Measurements from ENCODE around the gene ARL3.
A peak's percentile ranks its signal among the peaks of the same experiment; 100 is the strongest.
"Not testable (repeated sequence)": the region's sequence is repeated elsewhere in the genome, so short reads cannot be mapped to it uniquely, and the experiment has no call there.

Gene ARL3

DNA sequence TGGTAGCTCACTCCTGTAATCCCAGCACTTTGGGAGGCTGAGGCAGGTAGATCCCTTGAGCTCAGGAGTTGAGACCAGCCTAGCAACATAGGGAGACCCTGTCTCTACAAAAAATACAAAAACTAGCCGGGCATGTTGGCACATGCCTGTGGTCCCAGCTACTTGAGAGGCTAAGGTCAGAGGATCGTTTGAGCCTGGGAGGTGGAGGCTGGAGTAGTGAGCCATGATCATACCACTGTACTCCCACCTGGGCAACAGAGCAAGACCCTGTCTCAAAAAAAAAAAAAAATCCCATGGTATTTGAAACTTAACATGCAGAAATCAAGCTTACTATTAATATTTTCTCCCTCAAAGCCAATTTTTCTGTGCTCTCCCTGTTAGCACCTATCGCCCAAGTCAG, 6.1 kb upstream of the ARL3 start:
- peak overlapping the region; percentile 51 for H4K12ac ChIP-seq (ENCODE audit: low read depth, low read length)
- H3K23ac ChIP-seq (ENCODE audit: low read length) = no peak overlapping the region
- H3K4me2 ChIP-seq (ENCODE audit: low read length) = no peak overlapping the region
- DNase-seq = no peak
- peaks cover 7% of the 10 kb centered on the region for H3K79me1 ChIP-seq (ENCODE audit: low read length)
- H3K4me3 ChIP-seq (ENCODE audit: low read depth, low read length) = no peak overlapping the region
- H2AFZ ChIP-seq (ENCODE audit: insufficient read depth, low read length, poor library complexity) = no peak overlapping the region
- H2BK120ac ChIP-seq (ENCODE audit: insufficient read depth, low read length, poor library complexity) = no peak overlapping the region
- H4K8ac ChIP-seq (ENCODE audit: low read depth, low read length) = no peak overlapping the region
- no peak overlapping the region for H2AK5ac ChIP-seq (ENCODE audit: low read length)
- H3K18ac ChIP-seq (ENCODE audit: low read length) = peak overlapping the region; percentile 21
- H2BK12ac ChIP-seq (ENCODE audit: low read length) = peak overlapping the region; percentile 43
- no peak overlapping the region for H2BK5ac ChIP-seq (ENCODE audit: low read depth, low read length, poor library complexity)
- no peak overlapping the region for H3K4ac ChIP-seq (ENCODE audit: low read depth, low read length)
- H3K27me3 ChIP-seq (ENCODE audit: insufficient read depth, low read length) = no peaks in the 10 kb centered on the region
- H4K91ac ChIP-seq (ENCODE audit: low read depth, low read length) = peak overlapping the region; percentile 35
- H3K4me1 ChIP-seq (ENCODE audit: control insufficient read depth in 1 of 2, insufficient read depth in 2 of 2, low read length in 2 of 2) = peaks cover 15 to 20% of the 10 kb centered on the region in 2 experiments
- H3K27ac ChIP-seq (ENCODE audit: low read depth, low read length) = no peak overlapping the region
- H3K9ac ChIP-seq (ENCODE audit: low read length) = no peak overlapping the region
- no peaks in the 10 kb centered on the region for H3K36me3 ChIP-seq (ENCODE audit: control insufficient read depth in 1 of 2, insufficient read depth in 2 of 2, low read length in 2 of 2)
- H3K14ac ChIP-seq (ENCODE audit: low read length) = peak overlapping the region; percentile 30
- H3K79me2 ChIP-seq (ENCODE audit: control insufficient read depth, insufficient read depth, low read length, poor library complexity) = no peaks in the 10 kb centered on the region
- WGBS (ENCODE audit: extremely low coverage, insufficient coverage, insufficient read length) = no CpG with 5 or more reads among the region's 3 CpGs
- H3K9me3 ChIP-seq (ENCODE audit: insufficient read depth, low read depth, low read length) = no peaks in the 10 kb centered on the region

DNA sequence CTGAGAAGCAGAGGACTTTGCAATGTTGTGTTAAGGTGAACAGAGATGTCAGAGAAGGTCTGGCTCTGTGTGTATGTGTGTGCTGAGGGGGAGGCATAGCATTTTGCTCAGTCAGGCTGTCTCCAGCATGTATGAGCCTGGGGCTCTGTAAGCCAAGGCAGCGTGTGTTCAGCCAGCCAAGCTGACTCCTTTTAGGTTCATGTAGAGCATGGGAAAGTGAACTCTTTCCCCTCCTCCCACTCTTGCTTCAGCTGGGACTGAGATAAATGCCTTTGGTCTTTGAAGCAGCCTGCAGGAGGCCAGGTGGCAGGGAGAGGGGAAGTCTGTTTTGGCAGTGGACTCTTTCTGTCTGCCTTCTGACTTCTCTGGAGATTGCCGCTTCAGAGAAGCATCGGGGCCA, 4.0 kb upstream of the ARL3 start:
- no peak overlapping the region for H3K9ac ChIP-seq (ENCODE audit: low read length)
- H3K79me1 ChIP-seq (ENCODE audit: low read length) = peaks cover 17% of the 10 kb centered on the region
- H3K27me3 ChIP-seq (ENCODE audit: insufficient read depth, low read length) = no peaks in the 10 kb centered on the region
- peak overlapping the region; percentile 61 for H3K14ac ChIP-seq (ENCODE audit: low read length)
- H3K4me3 ChIP-seq (ENCODE audit: low read depth, low read length) = no peak overlapping the region
- no peak overlapping the region for H2BK5ac ChIP-seq (ENCODE audit: low read depth, low read length, poor library complexity)
- no peaks in the 10 kb centered on the region for H3K9me3 ChIP-seq (ENCODE audit: insufficient read depth, low read depth, low read length)
- DNase-seq = peak in 1 of 2 donors; percentile 46
- H2BK120ac ChIP-seq (ENCODE audit: insufficient read depth, low read length, poor library complexity) = peak overlapping the region; percentile 96
- H2BK12ac ChIP-seq (ENCODE audit: low read length) = peak overlapping the region; percentile 33
- peak overlapping the region; percentile 69 for H3K27ac ChIP-seq (ENCODE audit: low read depth, low read length)
- H3K36me3 ChIP-seq (ENCODE audit: control insufficient read depth in 1 of 2, insufficient read depth in 2 of 2, low read length in 2 of 2) = no peaks in the 10 kb centered on the region
- H2AFZ ChIP-seq (ENCODE audit: insufficient read depth, low read length, poor library complexity) = no peak overlapping the region
- peaks cover 15 to 23% of the 10 kb centered on the region in 2 experiments for H3K4me1 ChIP-seq (ENCODE audit: control insufficient read depth in 1 of 2, insufficient read depth in 2 of 2, low read length in 2 of 2)
- H4K12ac ChIP-seq (ENCODE audit: low read depth, low read length) = no peak overlapping the region
- H4K8ac ChIP-seq (ENCODE audit: low read depth, low read length) = no peak overlapping the region
- H2AK5ac ChIP-seq (ENCODE audit: low read length) = no peak overlapping the region
- no peak overlapping the region for H3K4ac ChIP-seq (ENCODE audit: low read depth, low read length)
- H3K18ac ChIP-seq (ENCODE audit: low read length) = no peak overlapping the region
- peak overlapping the region; percentile 66 for H4K91ac ChIP-seq (ENCODE audit: low read depth, low read length)
- no CpG with 5 or more reads among the region's 3 CpGs for WGBS (ENCODE audit: extremely low coverage, insufficient coverage, insufficient read length)
- H3K4me2 ChIP-seq (ENCODE audit: low read length) = peak overlapping the region; percentile 20
- H3K79me2 ChIP-seq (ENCODE audit: control insufficient read depth, insufficient read depth, low read length, poor library complexity) = peaks cover 6% of the 10 kb centered on the region
- H3K23ac ChIP-seq (ENCODE audit: low read length) = no peak overlapping the region

DNA sequence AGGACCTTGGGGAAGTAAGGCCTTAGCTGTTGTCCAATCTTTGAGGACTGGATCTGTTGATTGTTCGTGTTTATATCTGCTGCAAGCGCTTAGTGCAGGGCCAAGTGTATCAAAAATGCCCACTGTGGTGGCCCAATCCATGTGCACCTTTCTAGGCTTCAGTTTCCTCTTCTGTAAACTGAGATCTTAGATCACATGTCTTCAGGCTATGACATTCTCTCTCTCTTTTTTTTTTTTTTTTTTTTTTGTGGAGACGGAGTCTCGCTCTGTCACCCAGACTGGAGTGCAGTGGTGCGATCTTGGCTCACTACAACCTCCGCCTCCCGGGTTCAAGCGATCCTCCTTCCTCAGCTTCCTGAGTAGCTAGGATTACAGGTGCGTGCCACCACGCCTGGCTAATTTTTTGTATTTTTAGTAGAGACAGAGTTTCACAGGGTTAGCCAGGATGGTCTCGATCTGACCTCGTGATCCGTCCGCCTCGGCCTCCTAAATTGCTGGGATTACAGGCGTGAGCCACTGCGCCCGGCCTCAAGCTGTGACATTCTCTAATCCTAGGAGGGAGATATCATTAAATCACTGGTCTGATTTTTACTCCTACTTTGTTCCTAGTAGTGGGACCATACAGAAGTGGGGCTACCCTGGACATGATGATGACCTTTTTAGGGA, 2.8 kb upstream of the ARL3 start:
- not testable (repeated sequence) for H3K36me3 ChIP-seq (ENCODE audit: control insufficient read depth in 1 of 2, insufficient read depth in 2 of 2, low read length in 2 of 2); H3K9me3 ChIP-seq (ENCODE audit: insufficient read depth, low read depth, low read length); H3K79me2 ChIP-seq (ENCODE audit: control insufficient read depth, insufficient read depth, low read length, poor library complexity); H2BK120ac ChIP-seq (ENCODE audit: insufficient read depth, low read length, poor library complexity); H2BK12ac ChIP-seq (ENCODE audit: low read length); H3K9ac ChIP-seq (ENCODE audit: low read length); H4K8ac ChIP-seq (ENCODE audit: low read depth, low read length); H2AK5ac ChIP-seq (ENCODE audit: low read length); DNase-seq; H2AFZ ChIP-seq (ENCODE audit: insufficient read depth, low read length, poor library complexity); H4K12ac ChIP-seq (ENCODE audit: low read depth, low read length); H3K27me3 ChIP-seq (ENCODE audit: insufficient read depth, low read length); H3K18ac ChIP-seq (ENCODE audit: low read length); H3K4me2 ChIP-seq (ENCODE audit: low read length); H3K4me3 ChIP-seq (ENCODE audit: low read depth, low read length); H3K23ac ChIP-seq (ENCODE audit: low read length); H3K14ac ChIP-seq (ENCODE audit: low read length); H3K4ac ChIP-seq (ENCODE audit: low read depth, low read length)
- Histone ChIP-seq H3K27ac (ENCODE audit: low read depth, low read length) (peak overlapping the region; percentile 69), H4K91ac (ENCODE audit: low read depth, low read length) (peak overlapping the region; percentile 1), H3K79me1 (ENCODE audit: low read length) (peaks cover 17% of the 10 kb centered on the region), H3K4me1 (ENCODE audit: control insufficient read depth in 1 of 2, insufficient read depth in 2 of 2, low read length in 2 of 2) (peaks cover 15 to 21% of the 10 kb centered on the region in 2 experiments), H2BK5ac (ENCODE audit: low read depth, low read length, poor library complexity) (peak overlapping the region; percentile 43)
- WGBS (ENCODE audit: extremely low coverage, insufficient coverage, insufficient read length) = no CpG with 5 or more reads among the region's 18 CpGs

DNA sequence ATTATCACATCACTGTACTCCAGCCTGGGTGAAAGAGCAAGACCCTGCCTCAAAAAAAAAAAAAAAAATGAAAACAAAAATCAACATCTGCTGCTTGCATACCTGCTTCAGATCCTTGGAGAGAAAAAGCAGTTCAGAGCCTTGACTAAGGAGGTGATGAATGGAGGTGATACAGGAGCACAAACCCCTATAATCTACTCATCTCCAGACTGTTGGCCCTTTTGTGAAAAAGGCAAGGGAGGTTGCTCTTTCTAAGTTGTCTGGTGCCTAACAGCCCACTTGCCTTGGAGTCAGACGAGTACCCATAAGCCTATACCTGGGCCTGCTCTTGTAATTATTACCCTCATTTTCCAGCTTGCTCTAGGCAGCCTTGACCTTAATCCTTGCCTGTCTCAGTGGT, 1.7 kb upstream of the ARL3 start:
- Histone ChIP-seq H3K79me2 (ENCODE audit: control insufficient read depth, insufficient read depth, low read length, poor library complexity) (peaks cover 6% of the 10 kb centered on the region), H2AFZ (ENCODE audit: insufficient read depth, low read length, poor library complexity) (no peak overlapping the region), H4K91ac (ENCODE audit: low read depth, low read length) (no peak overlapping the region), H3K36me3 (ENCODE audit: control insufficient read depth in 1 of 2, insufficient read depth in 2 of 2, low read length in 2 of 2) (no peaks in the 10 kb centered on the region), H4K8ac (ENCODE audit: low read depth, low read length) (peak overlapping the region; percentile 16), H3K27me3 (ENCODE audit: insufficient read depth, low read length) (no peaks in the 10 kb centered on the region), H2BK5ac (ENCODE audit: low read depth, low read length, poor library complexity) (peak overlapping the region; percentile 20), H3K18ac (ENCODE audit: low read length) (no peak overlapping the region), H3K14ac (ENCODE audit: low read length) (no peak overlapping the region), H3K79me1 (ENCODE audit: low read length) (peaks cover 17% of the 10 kb centered on the region), H3K4ac (ENCODE audit: low read depth, low read length) (peak overlapping the region; percentile 37), H3K4me3 (ENCODE audit: low read depth, low read length) (no peak overlapping the region), H3K4me1 (ENCODE audit: control insufficient read depth in 1 of 2, insufficient read depth in 2 of 2, low read length in 2 of 2) (peaks cover 15 to 21% of the 10 kb centered on the region in 2 experiments), H3K4me2 (ENCODE audit: low read length) (no peak overlapping the region), H4K12ac (ENCODE audit: low read depth, low read length) (no peak overlapping the region), H3K9me3 (ENCODE audit: insufficient read depth, low read depth, low read length) (no peaks in the 10 kb centered on the region), H3K27ac (ENCODE audit: low read depth, low read length) (peak overlapping the region; percentile 32), H2BK120ac (ENCODE audit: insufficient read depth, low read length, poor library complexity) (no peak overlapping the region), H2BK12ac (ENCODE audit: low read length) (peak overlapping the region; percentile 65), H3K23ac (ENCODE audit: low read length) (no peak overlapping the region), H3K9ac (ENCODE audit: low read length) (no peak overlapping the region), H2AK5ac (ENCODE audit: low read length) (peak overlapping the region; percentile 50)
- no CpG with 5 or more reads among the region's 1 CpG for WGBS (ENCODE audit: extremely low coverage, insufficient coverage, insufficient read length)
- no peak for DNase-seq

Measured in trophoblast cell (in vitro differentiated cells and primary cell).